Esophagus muscularis mucosa (tissue), 4 donors: ENCODE results near the gene KRT20. TPM values are rescaled to one million over a fixed set of nuclear protein-coding genes. Genes with fewer than 3 reads are reported as not detected.

Experiments used
- total RNA-seq, 4 donors: library from RNA; depleted of rRNA; stranded (reverse); fragments of >200 nt; gene quantifications; one replicate each; pipeline versions ENCODE4 v1.1.0 to v1.2.1, GENCODE V29; 2016

KRT20 gene
- total RNA-seq, 4 donors from 2014 or later = 0.52 TPM; not detected in 3

Other genes starting within 250 kb of the KRT20 start
- gene SMARCE1, start 237.4 kb downstream of the KRT20 start, total RNA-seq = 100 to 1,000 TPM in 2 of 4 donors, 10 to 100 TPM in 2; 86.8 to 112 (median 102) TPM
- 1 to 10 TPM in 3 of 4 donors, under 1 TPM in 1; 0.97 to 3.0 (median 2.7) TPM for gene KRT222, start 220.1 kb downstream of the KRT20 start, total RNA-seq
- under 1 TPM in 3 of 4 donors, not detected in 1; 0.17 to 0.52 (median 0.42) TPM for gene KRT24, start 181.5 kb downstream of the KRT20 start, total RNA-seq
- gene KRT25, start 129.9 kb downstream of the KRT20 start, total RNA-seq = not detected
- not detected for gene KRT26, start 113.0 kb downstream of the KRT20 start, total RNA-seq
- not detected for gene KRT27, start 102.7 kb downstream of the KRT20 start, total RNA-seq
- gene KRT28, start 85.3 kb downstream of the KRT20 start, total RNA-seq = not detected
- 10 to 100 TPM in 3 of 4 donors, 1 to 10 TPM in 1; 9.9 to 15.7 (median 10.7) TPM for gene KRT10, start 62.6 kb downstream of the KRT20 start, total RNA-seq
- gene KRT12, start 18.0 kb downstream of the KRT20 start, total RNA-seq = not detected
- gene KRT23, start 52.4 kb upstream of the KRT20 start, total RNA-seq = under 1 TPM in 1 of 4 donors, not detected in 3; 0.50 TPM
- gene KRT39, start 81.7 kb upstream of the KRT20 start, total RNA-seq = not detected
- gene KRT40, start 99.1 kb upstream of the KRT20 start, total RNA-seq = not detected
- gene KRTAP3-3, start 108.9 kb upstream of the KRT20 start, total RNA-seq = not detected
- not detected for gene KRTAP3-2, start 114.7 kb upstream of the KRT20 start, total RNA-seq
- not detected for gene KRTAP3-1, start 123.9 kb upstream of the KRT20 start, total RNA-seq
- gene KRTAP1-5, start 142.0 kb upstream of the KRT20 start, total RNA-seq = not detected
- gene KRTAP1-4, start 145.0 kb upstream of the KRT20 start, total RNA-seq = not detected
- gene KRTAP1-3, start 149.6 kb upstream of the KRT20 start, total RNA-seq = not detected
- not detected for gene KRTAP1-1, start 156.2 kb upstream of the KRT20 start, total RNA-seq
- gene KRTAP2-1, start 162.1 kb upstream of the KRT20 start, total RNA-seq = not detected
- gene KRTAP2-2, start 170.0 kb upstream of the KRT20 start, total RNA-seq = not detected
- not detected for gene KRTAP2-3, start 174.9 kb upstream of the KRT20 start, total RNA-seq
- not detected for gene KRTAP2-4, start 180.6 kb upstream of the KRT20 start, total RNA-seq
- gene KRTAP4-7, start 198.9 kb upstream of the KRT20 start, total RNA-seq = not detected
- gene KRTAP4-8, start 212.9 kb upstream of the KRT20 start, total RNA-seq = not detected
- gene KRTAP4-16, start 217.0 kb upstream of the KRT20 start, total RNA-seq = not detected
- gene KRTAP4-9, start 220.1 kb upstream of the KRT20 start, total RNA-seq = not detected
- gene KRTAP4-11, start 233.1 kb upstream of the KRT20 start, total RNA-seq = not detected
- gene KRTAP4-12, start 238.9 kb upstream of the KRT20 start, total RNA-seq = not detected